Measurements from ENCODE around the gene SLC25A42.
"Not testable (repeated sequence)": the region's sequence is repeated elsewhere in the genome, so short reads cannot be mapped to it uniquely, and the experiment has no call there.

The SLC25A42 gene

DNA sequence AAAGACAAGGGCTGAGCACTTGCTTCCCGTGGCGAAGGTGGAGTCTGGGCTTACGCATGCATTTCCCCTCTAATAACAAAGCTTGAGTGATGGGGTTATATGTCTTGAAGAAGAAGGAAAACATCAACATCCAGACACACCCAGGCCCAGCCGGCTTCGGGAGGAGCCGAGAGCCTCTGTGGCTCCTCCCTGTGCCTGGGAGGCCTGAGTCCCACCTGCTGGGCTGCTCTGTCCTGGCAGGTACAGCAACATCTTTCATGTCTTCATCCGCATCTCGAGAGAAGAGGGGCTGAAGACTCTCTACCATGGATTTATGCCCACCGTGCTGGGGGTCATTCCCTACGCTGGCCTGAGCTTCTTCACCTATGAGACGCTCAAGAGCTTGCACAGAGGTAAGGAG lies 43.9 kb downstream of the SLC25A42 start:
- DNase-seq, result no peak

DNA sequence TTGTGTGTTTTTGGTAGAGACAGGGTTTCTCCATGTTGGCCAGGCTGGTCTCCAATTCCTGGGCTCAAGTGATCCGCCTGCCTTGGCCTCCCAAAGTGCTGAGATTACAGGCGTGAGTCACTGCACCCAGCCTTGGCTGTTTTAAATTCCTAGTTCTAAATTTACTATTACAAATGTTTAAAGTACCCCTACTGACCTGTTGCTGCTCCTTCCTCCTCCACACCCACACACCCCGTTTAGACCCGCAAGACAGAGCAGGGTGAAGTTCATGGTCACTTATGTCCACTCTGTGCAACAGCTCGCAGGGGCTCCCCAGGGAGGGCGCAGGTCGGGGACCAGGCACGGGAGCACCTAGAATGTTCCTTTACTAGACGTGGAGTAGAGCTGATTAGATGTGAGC lies 45.8 kb downstream of the SLC25A42 start:
- DNase-seq, result no peak

DNA sequence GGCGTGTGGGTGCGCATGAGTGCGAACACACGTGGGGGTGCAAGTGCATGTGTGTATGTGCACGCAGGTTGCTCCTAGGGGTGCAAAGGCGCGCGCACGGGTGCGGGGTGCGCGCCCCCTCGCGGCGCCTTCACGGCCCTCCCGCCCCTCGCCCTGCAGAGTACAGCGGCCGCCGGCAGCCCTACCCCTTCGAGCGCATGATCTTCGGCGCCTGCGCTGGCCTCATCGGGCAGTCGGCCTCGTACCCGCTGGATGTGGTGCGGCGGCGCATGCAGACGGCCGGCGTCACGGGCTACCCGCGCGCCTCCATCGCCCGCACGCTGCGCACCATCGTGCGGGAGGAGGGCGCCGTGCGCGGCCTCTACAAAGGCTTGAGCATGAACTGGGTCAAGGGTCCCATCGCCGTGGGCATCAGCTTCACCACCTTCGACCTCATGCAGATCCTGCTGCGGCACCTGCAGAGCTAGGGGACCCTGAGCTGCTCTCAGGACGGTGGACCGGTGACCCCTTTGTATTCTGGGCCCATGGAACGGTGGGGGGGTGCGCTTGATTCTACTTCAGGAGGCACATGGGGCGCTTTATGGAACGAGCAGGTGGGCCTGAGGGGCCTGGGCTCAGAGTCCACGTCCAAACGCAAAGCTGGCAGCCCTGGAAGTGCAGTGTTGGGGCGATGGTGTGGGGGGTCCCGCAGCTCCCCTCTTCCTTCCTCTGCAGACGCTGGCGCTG lies 46.8 kb downstream of the SLC25A42 start:
- DNase-seq, result no peak

GRCh38 chr19:19111136-19111835 lies 47.5 kb downstream of the SLC25A42 start:
- DNase-seq, result no peak

DNA sequence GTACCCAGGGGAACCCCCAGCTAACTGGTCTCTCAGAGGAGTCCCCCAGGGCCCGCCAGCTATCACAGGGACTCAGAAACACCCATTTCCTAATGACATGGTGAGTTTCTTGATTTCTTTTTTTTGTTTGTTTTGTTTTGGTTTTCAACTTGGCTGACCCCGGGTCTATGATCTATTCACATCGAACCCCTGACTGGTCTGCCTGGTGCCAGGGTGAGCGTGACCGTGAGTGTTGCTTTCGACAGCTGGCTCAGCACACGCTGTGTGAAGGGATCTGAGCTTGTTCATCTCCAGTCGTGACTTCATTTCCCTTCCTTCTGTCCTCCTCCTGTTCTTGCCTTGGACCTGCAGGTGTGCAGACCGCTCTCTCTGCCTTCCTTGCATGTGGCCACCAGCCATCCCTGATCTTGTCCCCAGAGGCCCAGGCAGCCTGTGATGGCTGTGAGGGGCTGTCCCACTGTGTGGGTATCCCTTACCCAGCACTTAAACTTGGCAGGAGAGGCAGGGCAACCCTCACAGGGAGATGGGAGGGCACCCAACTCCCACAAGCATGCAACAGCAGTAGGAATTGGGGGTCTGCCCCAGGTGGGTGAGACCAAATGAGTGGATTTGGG lies 48.3 kb downstream of the SLC25A42 start:
- DNase-seq, result no peak

GRCh38 chr19:19113040-19113626 lies 49.3 kb downstream of the SLC25A42 start:
- DNase-seq, result peak in 1 of 3 experiments; percentile 27

DNA sequence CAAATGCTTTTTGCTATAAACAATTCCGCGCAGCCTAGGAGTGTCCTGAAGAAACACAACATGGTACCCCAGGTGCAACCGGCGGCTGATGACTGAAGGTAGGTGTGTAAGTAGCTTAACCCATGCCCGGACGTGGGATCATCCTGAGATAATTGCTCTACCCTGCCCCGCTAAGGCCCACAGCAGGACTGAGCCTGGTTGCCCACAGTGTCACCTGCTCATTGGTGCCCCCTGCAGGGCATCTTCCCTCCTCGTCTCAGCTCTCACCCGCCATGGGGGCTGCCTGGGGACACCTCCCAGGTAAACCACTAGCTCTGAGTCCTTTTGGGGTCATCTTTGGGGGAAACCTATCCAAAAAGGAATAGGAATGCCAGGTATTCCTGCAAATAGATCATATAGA lies 52.2 kb downstream of the SLC25A42 start:
- no peak for DNase-seq

DNA sequence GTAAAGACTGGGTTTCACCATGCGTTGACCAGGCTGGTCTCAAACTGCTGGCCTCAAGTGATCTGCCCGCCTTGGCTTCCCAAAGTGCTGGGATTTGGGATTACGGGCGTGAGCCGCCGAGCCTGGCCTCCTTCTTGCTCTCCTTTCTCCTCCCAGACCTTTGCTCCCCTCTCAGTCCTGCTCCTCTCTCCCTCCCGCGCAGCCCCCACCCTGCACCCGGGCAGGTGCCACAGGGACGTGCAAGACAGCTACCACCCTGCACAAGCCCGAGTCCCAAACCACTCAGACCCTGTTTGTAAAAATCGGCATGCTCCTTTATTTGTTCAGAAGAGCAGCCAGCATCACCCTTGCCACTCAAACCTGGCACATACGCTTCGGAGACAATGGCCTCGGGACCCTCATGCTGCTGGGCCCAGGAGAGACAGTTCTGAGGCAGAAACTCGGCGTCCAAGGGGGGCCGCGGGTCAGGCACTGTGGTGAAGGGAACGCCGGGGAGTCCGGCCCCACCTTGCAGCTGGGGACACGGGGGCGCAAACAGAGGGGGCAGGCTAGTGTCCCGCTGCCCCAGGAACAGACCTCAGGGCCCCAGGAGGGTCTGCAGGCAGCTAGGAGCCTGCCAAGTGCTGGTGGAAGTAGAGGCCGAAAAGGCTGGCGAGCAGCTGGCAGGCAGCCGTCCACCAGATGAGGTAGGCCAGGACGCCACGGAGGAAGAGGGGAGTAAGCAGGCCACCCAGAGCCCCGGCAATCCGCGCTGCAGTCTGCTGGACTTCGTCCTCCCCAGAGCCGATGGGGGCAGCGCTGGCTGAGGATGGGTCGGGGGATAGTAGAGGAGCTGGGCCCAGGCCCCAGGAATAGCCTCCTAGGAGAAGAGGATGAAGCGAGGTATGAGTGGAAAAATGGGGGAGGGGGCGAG lies 55.8 kb downstream of the SLC25A42 start:
- DNase-seq, result no peak

DNA sequence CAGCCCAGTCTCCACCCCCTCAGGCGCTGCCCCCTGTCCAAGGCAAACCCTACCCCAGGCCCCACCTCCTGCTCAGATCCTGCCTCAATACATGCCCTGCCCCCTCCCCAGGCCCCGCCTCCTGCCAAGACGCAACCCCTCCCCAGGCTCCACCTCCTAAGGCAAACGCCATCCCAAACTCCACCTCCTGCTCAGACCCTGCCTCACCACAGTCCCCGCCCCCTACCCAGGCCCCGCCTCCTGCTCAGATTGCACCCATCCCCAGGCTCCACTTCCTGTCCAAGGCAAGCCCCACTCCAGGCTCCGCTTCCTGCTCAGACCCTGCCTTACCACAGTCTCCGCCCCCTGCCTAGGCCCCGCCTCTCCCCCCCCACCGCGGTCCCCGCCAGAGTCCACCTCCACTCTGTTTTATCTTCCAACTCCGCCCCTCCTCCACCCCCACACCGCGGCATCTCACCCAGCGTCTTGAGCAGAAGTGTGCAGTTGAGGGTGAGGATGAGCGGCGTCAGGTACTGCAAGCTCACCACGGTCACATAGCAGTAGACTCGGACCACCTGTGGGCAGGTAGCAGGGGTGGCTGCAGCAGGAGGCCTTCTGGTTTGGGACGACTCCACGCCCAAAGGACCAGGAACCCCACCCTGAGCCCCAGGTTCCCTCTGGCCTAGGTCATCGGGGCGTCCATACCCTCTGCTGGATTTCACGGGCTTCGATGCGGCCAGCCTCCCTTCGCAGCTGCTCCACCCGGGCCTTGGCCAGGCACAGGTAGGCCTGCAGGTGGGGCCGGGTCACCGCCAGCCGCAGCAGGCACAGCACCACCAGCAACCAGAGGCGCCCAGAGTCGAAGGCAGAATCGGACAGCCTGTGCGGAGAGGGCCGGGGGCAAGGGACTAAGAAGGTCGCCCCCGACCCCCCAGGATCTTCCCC lies 56.8 kb downstream of the SLC25A42 start:
- peak in 1 of 3 experiments; percentile 16 for DNase-seq

DNA sequence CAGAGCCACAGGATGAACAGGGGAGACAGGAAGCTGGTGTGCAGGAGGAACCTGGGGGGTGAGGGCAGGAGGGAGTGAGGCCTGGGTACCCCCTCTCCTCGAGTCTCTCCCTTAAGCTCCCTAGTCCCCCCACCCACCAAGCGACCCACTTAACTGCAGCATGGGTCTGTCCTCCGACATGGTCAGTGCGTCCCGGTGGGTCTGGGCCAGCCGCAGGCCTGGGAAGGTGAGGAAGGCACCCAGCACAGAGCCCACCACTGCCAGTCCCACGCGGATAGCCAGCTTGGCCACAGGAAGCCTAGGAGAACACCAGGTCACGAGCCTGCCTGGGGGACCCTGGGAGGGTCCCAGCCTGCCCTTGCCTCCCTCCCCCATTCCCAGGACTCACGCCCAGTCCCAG lies 57.6 kb downstream of the SLC25A42 start:
- DNase-seq, result no peak

GRCh38 chr19:19122902-19123301 lies 59.1 kb downstream of the SLC25A42 start:
- no peak for DNase-seq

DNA sequence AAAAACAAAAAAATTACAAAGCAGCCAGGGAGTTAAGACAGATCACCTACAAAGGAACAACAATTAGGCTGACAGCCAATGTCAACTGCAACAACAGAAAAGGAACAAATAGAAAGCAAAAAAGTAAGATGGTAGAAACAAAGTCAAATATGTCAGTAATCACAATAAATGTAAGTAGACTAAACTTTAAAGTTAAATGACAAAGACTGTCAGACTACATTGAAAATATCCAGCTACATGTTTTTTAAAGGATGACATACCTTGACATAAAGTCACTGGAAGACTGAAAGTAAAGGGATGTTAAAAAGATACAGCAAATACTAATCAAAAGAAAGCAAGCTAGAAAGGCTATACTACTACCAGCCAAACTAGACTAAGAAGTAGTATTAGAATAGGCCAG lies 59.6 kb downstream of the SLC25A42 start:
- no peak for DNase-seq

DNA sequence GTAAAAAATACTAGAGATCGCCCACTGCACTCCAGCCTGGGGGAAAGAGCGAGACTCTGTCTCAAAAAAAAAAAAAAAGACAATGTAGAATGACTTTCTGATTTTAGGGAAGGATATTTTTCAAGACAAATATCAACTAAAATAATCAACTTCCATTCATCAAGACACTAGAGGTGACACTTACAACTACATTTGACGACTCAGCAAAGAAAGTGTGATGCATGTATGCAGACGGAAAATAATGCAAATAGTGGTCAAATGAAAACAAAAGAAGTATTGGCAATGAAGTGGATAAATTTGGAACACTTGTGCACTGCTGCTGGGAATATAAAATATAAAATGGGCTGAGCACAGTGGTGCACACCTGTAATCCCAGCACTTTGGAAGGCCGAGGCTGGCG lies 62.3 kb downstream of the SLC25A42 start:
- DNase-seq, result no peak

DNA sequence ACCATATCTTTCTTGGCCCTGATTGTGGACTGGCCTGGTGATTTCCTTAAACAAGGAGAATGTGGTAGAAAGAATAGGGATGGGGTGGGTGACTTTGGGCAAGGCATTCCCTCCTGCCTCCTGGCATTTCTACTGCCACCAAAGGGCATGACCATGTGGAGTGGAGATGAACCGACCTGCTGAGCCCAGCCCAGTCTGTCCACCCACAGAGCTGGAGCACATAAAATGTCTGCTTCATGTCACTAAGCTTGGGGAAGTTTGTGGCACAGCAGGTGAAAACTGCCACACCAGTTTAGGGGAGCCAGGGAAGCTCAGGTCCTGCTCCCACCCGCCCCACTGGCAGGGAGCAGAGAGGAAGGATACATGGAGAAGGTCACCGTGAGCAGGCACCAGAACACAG lies 68.2 kb downstream of the SLC25A42 start:
- no peak for DNase-seq

DNA sequence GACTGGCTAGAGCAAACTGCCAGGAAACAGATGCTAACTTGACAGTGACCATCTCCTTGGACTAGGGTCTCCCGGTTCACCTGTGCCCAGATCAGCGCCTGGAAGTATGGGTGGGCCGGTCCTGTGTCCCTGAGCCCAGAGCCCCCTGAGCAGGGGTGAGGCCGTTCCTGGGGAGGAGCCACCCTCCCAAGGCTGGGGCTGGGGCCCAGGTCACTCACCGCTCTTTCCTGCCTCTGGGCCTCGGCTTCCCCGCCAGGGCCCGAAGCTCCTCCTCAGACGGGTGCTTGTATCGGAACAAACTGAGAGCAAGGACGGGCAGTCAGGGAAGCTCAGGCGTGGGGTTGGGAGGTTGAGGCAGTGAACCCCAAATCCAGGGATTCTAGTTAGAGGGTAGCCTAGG lies 69.1 kb downstream of the SLC25A42 start:
- DNase-seq, result no peak

DNA sequence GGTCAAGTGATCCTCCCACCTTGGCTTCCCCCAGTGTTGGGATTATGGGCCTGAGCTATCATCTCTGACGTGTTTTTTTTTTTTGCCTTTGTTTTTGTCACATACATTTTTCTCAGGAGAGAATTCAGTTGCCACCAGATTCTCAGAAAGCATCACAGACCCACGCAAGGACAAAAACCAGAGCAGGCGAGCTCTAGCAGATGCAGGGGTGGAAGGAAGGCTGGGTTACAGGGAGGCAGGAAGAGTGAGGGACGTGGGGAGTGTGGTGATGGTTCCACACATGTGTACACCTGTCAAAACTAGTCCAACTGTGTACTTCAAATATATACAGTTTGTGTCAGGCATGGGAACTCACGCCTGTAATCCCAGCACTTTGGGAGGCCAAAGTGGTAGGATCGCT lies 70.2 kb downstream of the SLC25A42 start:
- no peak for DNase-seq

GRCh38 chr19:19134687-19135158 lies 70.9 kb downstream of the SLC25A42 start:
- DNase-seq, result peak in 2 of 3 experiments; percentile 79 to 92

- DNase-seq, result not testable (repeated sequence)
Measured at GRCh38 chr19:19135713-19136112, 71.9 kb downstream of the SLC25A42 start.

- peak in 1 of 3 experiments; percentile 13 for DNase-seq
Measured at GRCh38 chr19:19137556-19138108, 73.8 kb downstream of the SLC25A42 start.

- peak; percentile 92 to 98 (median 96) for DNase-seq
Measured at GRCh38 chr19:19138109-19138981, 74.6 kb downstream of the SLC25A42 start, which contains the start of gene TMEM161A. Gene TMEM161A, minus strand, starts transcription at chr19:19138478. Its CDS starts 50 bp downstream, at chr19:19138428.
